CD14-positive monocyte (primary cell): ENCODE measurements around the gene FAU. TPM values are rescaled to one million over a fixed set of nuclear protein-coding genes. Genes with fewer than 3 reads are reported as not detected.

Experiments
- DNase-seq, 3 donors: peaks; one replicate each; pipeline ENCODE4 v3.0.0-alpha.2; 2011 to 2022
- H2AFZ ChIP-seq: 2 replicates; pipeline ENCODE4 v1.6.0; 2012; ENCODE audit warnings: mild to moderate bottlenecking, low read depth, low read length, inconsistent platforms; ENCODE audit not compliant: insufficient read depth, poor library complexity, severe bottlenecking
- H3K27ac ChIP-seq, 2 donors: 1 replicate in 1 of 2; 2 replicates in 1 of 2; pipeline ENCODE4 v1.5.1; 2012 to 2013; ENCODE audit warnings: low read length in 2 of 2, control low read depth in 1 of 2, inconsistent platforms in 1 of 2, low read depth in 1 of 2, mild to moderate bottlenecking in 1 of 2
- H3K27me3 ChIP-seq, 2 donors: one replicate each; pipeline versions ENCODE4 v1.6.0 to v1.6.1; 2011 to 2013; ENCODE audit warnings: low read length in 2 of 2; ENCODE audit not compliant: control insufficient read depth in 2 of 2, insufficient read depth in 2 of 2
- H3K36me3 ChIP-seq, 2 donors: replicated peaks in 1 of 2; 1 replicate in 1 of 2; 2 replicates in 1 of 2; pipeline versions ENCODE4 v1.5.1 to v1.6.1; 2012 to 2013; ENCODE audit warnings: low read length in 2 of 2, control low read depth in 1 of 2, inconsistent platforms in 1 of 2, mild to moderate bottlenecking in 1 of 2; ENCODE audit not compliant: insufficient read depth in 2 of 2, control insufficient read depth in 1 of 2
- H3K4me1 ChIP-seq, 2 donors: 1 replicate in 1 of 2; 2 replicates in 1 of 2; pipeline versions ENCODE4 v1.5.1 to v1.6.1; 2012 to 2013; ENCODE audit warnings: low read length in 2 of 2, control low read depth in 1 of 2, inconsistent platforms in 1 of 2, mild to moderate bottlenecking in 1 of 2, moderate library complexity in 1 of 2; ENCODE audit not compliant: insufficient read depth in 2 of 2, control insufficient read depth in 1 of 2
- H3K4me2 ChIP-seq: replicated peaks from 2 replicates; pipeline ENCODE3; 2012; ENCODE audit warnings: low read length, moderate library complexity, mild to moderate bottlenecking; ENCODE audit not compliant: poor library complexity, severe bottlenecking; ENCODE audit errors: extremely low read depth
- H3K4me3 ChIP-seq, 3 experiments: fragments of 200-600 bp in 1 of 3; sonication (generic) in 1 of 3; replicated peaks in 1 of 3; 1 replicate in 2 of 3; 2 replicates in 1 of 3; pipeline ENCODE4 v1.5.1; 2011 to 2013; ENCODE audit warnings: low read length in 3 of 3, mild to moderate bottlenecking in 3 of 3, control low read depth in 2 of 3, low read depth in 2 of 3, inconsistent platforms in 1 of 3, moderate library complexity in 1 of 3
- H3K79me2 ChIP-seq: 2 replicates; pipeline ENCODE4 v1.6.0; 2012; ENCODE audit warnings: mild to moderate bottlenecking, control low read depth, inconsistent platforms, low read length, moderate library complexity; ENCODE audit not compliant: insufficient read depth
- H3K9ac ChIP-seq: 2 replicates; pipeline ENCODE4 v1.6.0; 2017; ENCODE audit warnings: low read length, mild to moderate bottlenecking; ENCODE audit not compliant: insufficient read depth, poor library complexity, severe bottlenecking
- H3K9me3 ChIP-seq, 2 donors: replicated peaks in 1 of 2; 1 replicate in 1 of 2; 2 replicates in 1 of 2; pipeline versions ENCODE4 v1.5.1 to v1.6.1; 2012 to 2013; ENCODE audit warnings: low read length in 2 of 2, control low read depth in 1 of 2; ENCODE audit not compliant: control insufficient read depth in 1 of 2, insufficient read depth in 1 of 2
- H4K20me1 ChIP-seq: 2 replicates; pipeline ENCODE4 v1.6.0; 2012; ENCODE audit warnings: mild to moderate bottlenecking, low read length, control low read depth, moderate library complexity; ENCODE audit not compliant: insufficient read depth
- H3K27ac Mint-ChIP-seq, 7 donors: one replicate each; pipeline ENCODE4 v1.8.0; 2020; ENCODE audit warnings: mild to moderate bottlenecking in 7 of 7, mixed read lengths in 7 of 7, moderate library complexity in 6 of 7, inconsistent platforms in 2 of 7
- H3K27me3 Mint-ChIP-seq, 3 donors: one replicate each; pipeline ENCODE4 v1.8.0; 2021 to 2022; ENCODE audit warnings: low read depth in 3 of 3, mild to moderate bottlenecking in 3 of 3, mixed read lengths in 3 of 3, moderate library complexity in 3 of 3, inconsistent platforms in 1 of 3
- H3K36me3 Mint-ChIP-seq, 2 donors: one replicate each; pipeline ENCODE4 v1.8.0; 2020; ENCODE audit warnings: mixed read lengths in 2 of 2, inconsistent platforms in 1 of 2, mild to moderate bottlenecking in 1 of 2
- H3K4me1 Mint-ChIP-seq: one replicate; pipeline ENCODE4 v1.8.0; 2020; ENCODE audit warnings: mild to moderate bottlenecking, mixed read lengths
- H3K4me3 Mint-ChIP-seq, 2 donors: one replicate each; pipeline ENCODE4 v1.8.0; 2020; ENCODE audit warnings: mild to moderate bottlenecking in 2 of 2, mixed read lengths in 2 of 2, moderate library complexity in 1 of 2
- H3K9me3 Mint-ChIP-seq, 7 donors: one replicate each; pipeline ENCODE4 v1.8.0; 2020 to 2022; ENCODE audit warnings: mixed read lengths in 7 of 7, mild to moderate bottlenecking in 6 of 7, moderate library complexity in 6 of 7, inconsistent platforms in 2 of 7
- WGBS: methylation state at CpG from one replicate; pipeline ENCODE4 v1.1.5; 2013; ENCODE audit warnings: missing lambda C conversion rate; ENCODE audit not compliant: insufficient coverage; 5-methylcytosine and 5-hydroxymethylcytosine counted together
- intact Hi-C, 2 donors: fragments of 100-400 bp; cut with micrococcal nuclease; formaldehyde crosslinking; loops; one replicate each; pipeline versions ENCODE4 v1.15.0 to v1.15.1; 2023
- polyA plus RNA-seq, 3 donors: library from polyadenylated mRNA; depleted of rRNA in 1 of 3; unstranded in 2 of 3; stranded (reverse) in 1 of 3; fragments of 300-500 nt in 2 of 3; fragments of >200 nt in 1 of 3; fragmentation: Illumina TruSeq in 2 of 3; gene quantifications; 1 replicate in 2 of 3; 2 replicates in 1 of 3; pipeline ENCODE4 v1.2.3, GENCODE V29; 2012 to 2021
- TF ChIP-seq, protein P1 (sequence below): fragments of 200-600 bp; IDR thresholded peaks from one replicate; pipeline ENCODE4 v1.8.0; 2022; ENCODE audit warnings: antibody characterized with exemption, mild to moderate bottlenecking

FAU gene
- polyA plus RNA-seq, 3 donors: 668 to 818 (median 799) TPM

- no peak for DNase-seq
- Histone ChIP-seq H3K4me2 (no peak overlapping the region), H3K9ac (peak overlapping the region; percentile 13), H3K27me3 (no peaks in the 10 kb centered on the region), H3K9me3 (no peaks in the 10 kb centered on the region), H3K27ac (no peak overlapping the region), H2AFZ (peak overlapping the region; percentile 93), H4K20me1 (no peaks in the 10 kb centered on the region), H3K36me3 (no peaks in the 10 kb centered on the region), H3K4me1 (peaks cover 5 to 6% of the 10 kb centered on the region in 2 donors), H3K4me3 (no peak overlapping the region), H3K79me2 (no peaks in the 10 kb centered on the region)
- Mint-ChIP-seq H3K27ac (peak overlapping the region; percentile 0 to 89 (median 66)), H3K27me3 (peaks cover 1 to 8% (median 2%) of the 10 kb centered on the region in 3 donors), H3K4me3 (no peak overlapping the region), H3K9me3 (no peaks in the 10 kb centered on the region), H3K4me1 (peaks cover 11% of the 10 kb centered on the region), H3K36me3 (no peaks in the 10 kb centered on the region)
- TF ChIP-seq, protein P1, sequence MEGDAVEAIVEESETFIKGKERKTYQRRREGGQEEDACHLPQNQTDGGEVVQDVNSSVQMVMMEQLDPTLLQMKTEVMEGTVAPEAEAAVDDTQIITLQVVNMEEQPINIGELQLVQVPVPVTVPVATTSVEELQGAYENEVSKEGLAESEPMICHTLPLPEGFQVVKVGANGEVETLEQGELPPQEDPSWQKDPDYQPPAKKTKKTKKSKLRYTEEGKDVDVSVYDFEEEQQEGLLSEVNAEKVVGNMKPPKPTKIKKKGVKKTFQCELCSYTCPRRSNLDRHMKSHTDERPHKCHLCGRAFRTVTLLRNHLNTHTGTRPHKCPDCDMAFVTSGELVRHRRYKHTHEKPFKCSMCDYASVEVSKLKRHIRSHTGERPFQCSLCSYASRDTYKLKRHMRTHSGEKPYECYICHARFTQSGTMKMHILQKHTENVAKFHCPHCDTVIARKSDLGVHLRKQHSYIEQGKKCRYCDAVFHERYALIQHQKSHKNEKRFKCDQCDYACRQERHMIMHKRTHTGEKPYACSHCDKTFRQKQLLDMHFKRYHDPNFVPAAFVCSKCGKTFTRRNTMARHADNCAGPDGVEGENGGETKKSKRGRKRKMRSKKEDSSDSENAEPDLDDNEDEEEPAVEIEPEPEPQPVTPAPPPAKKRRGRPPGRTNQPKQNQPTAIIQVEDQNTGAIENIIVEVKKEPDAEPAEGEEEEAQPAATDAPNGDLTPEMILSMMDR: no peak
- intact Hi-C loops: no loop called here
- WGBS: 13% methylated on average over 3 of the region's 11 CpGs
Observed at GRCh38 chr11:65169164-65169641, 47.3 kb upstream of the FAU start.

- Histone ChIP-seq H3K4me2 (no peak overlapping the region), H3K4me1 (peaks cover 5 to 6% of the 10 kb centered on the region in 2 donors), H3K27me3 (no peaks in the 10 kb centered on the region), H3K79me2 (no peaks in the 10 kb centered on the region), H3K27ac (no peak overlapping the region), H3K9me3 (no peaks in the 10 kb centered on the region), H3K4me3 (no peak overlapping the region), H3K9ac (no peak overlapping the region), H4K20me1 (no peaks in the 10 kb centered on the region), H2AFZ (no peak overlapping the region), H3K36me3 (no peaks in the 10 kb centered on the region)
- intact Hi-C loops: no loop called here
- H3K27ac Mint-ChIP-seq: no peak overlapping the region
- H3K4me1 Mint-ChIP-seq: peaks cover 11% of the 10 kb centered on the region
- H3K9me3 Mint-ChIP-seq: no peaks in the 10 kb centered on the region
- no CpG with 5 or more reads among the region's 3 CpGs for WGBS
- no peak for DNase-seq
- H3K36me3 Mint-ChIP-seq: no peaks in the 10 kb centered on the region
- no peak overlapping the region for H3K4me3 Mint-ChIP-seq
- TF ChIP-seq, protein P1: no peak
- H3K27me3 Mint-ChIP-seq: peaks cover 1 to 8% (median 2%) of the 10 kb centered on the region in 3 donors
Observed at GRCh38 chr11:65167656-65168055, 45.7 kb upstream of the FAU start.
